Neural crest cell (in vitro differentiated cells): ENCODE data around the gene MIS18BP1. TPM values are rescaled to one million over a fixed set of nuclear protein-coding genes. Genes with fewer than 3 reads are reported as not detected.
"Not testable (repeated sequence)": the region's sequence is repeated elsewhere in the genome, so short reads cannot be mapped to it uniquely, and the experiment has no call there.

Experiments used
- DNase-seq: peaks from one replicate; pipeline ENCODE4 v3.0.0; 2021; ENCODE audit warnings: low read depth, mixed read lengths, low spot score
- H3K27ac Mint-ChIP-seq: one replicate; pipeline ENCODE4 v1.8.0; 2021; ENCODE audit warnings: mild to moderate bottlenecking, mixed read lengths; ENCODE audit not compliant: unreplicated experiment
- H3K27me3 Mint-ChIP-seq: 2 replicates; pipeline ENCODE4 v1.8.0; 2021; ENCODE audit warnings: low read depth, mild to moderate bottlenecking, mixed read lengths
- H3K36me3 Mint-ChIP-seq: 2 replicates; pipeline ENCODE4 v1.8.0; 2021; ENCODE audit warnings: low read depth, mild to moderate bottlenecking, mixed read lengths
- H3K4me1 Mint-ChIP-seq: 2 replicates; pipeline ENCODE4 v1.8.0; 2021; ENCODE audit warnings: mixed read lengths
- H3K4me3 Mint-ChIP-seq: one replicate; pipeline ENCODE4 v1.8.0; 2021; ENCODE audit warnings: mild to moderate bottlenecking, mixed read lengths
- H3K9me3 Mint-ChIP-seq: 2 replicates; pipeline ENCODE4 v1.8.0; 2021; ENCODE audit warnings: mixed read lengths
- CTCF ChIP-seq: fragments of 200-600 bp; sonication (generic); conservative IDR thresholded peaks from 2 replicates; pipeline ENCODE4 v1.5.0; 2021; ENCODE audit warnings: antibody characterized with exemption, mild to moderate bottlenecking
- total RNA-seq: library from RNA; stranded (reverse); gene quantifications from 2 replicates; pipeline ENCODE4 v1.2.1, GENCODE V29; 2021

MIS18BP1 gene
- total RNA-seq, 1 donor from 2014 or later, result 55.2 TPM

GRCh38 chr14:45246151-45246550, 6.9 kb downstream of the MIS18BP1 start:
- no peak for DNase-seq
- no peak for TF ChIP-seq CTCF
- Mint-ChIP-seq H3K27me3 (no peaks in the 10 kb centered on the region), H3K4me1 (peaks cover 7% of the 10 kb centered on the region), H3K4me3 (no peak overlapping the region), H3K9me3 (no peaks in the 10 kb centered on the region), H3K27ac (no peak overlapping the region), H3K36me3 (peaks cover 5% of the 10 kb centered on the region)

GRCh38 chr14:45242706-45243105, 10.3 kb downstream of the MIS18BP1 start:
- Mint-ChIP-seq H3K4me1 (no peaks in the 10 kb centered on the region), H3K9me3 (no peaks in the 10 kb centered on the region), H3K27me3 (no peaks in the 10 kb centered on the region), H3K4me3 (no peak overlapping the region), H3K36me3 (peaks cover 19% of the 10 kb centered on the region), H3K27ac (no peak overlapping the region)
- DNase-seq, result no peak
- TF ChIP-seq CTCF, result no peak

GRCh38 chr14:45238988-45239387, 14.0 kb downstream of the MIS18BP1 start:
- no peak for DNase-seq
- no peaks in the 10 kb centered on the region for H3K4me1 Mint-ChIP-seq
- no peak overlapping the region for H3K27ac Mint-ChIP-seq
- peaks cover 25% of the 10 kb centered on the region for H3K36me3 Mint-ChIP-seq
- no peak for TF ChIP-seq CTCF
- H3K9me3 Mint-ChIP-seq, result no peaks in the 10 kb centered on the region
- no peaks in the 10 kb centered on the region for H3K27me3 Mint-ChIP-seq
- H3K4me3 Mint-ChIP-seq, result no peak overlapping the region

GRCh38 chr14:45227566-45227965, 25.4 kb downstream of the MIS18BP1 start:
- no peak for DNase-seq
- Mint-ChIP-seq H3K36me3 (peaks cover 29% of the 10 kb centered on the region), H3K27ac (no peak overlapping the region), H3K4me3 (no peak overlapping the region), H3K27me3 (no peaks in the 10 kb centered on the region), H3K4me1 (no peaks in the 10 kb centered on the region), H3K9me3 (no peaks in the 10 kb centered on the region)
- TF ChIP-seq CTCF, result no peak

GRCh38 chr14:45222485-45223262, 30.3 kb downstream of the MIS18BP1 start:
- peaks cover 36% of the 10 kb centered on the region for H3K36me3 Mint-ChIP-seq
- H3K27me3 Mint-ChIP-seq, result no peaks in the 10 kb centered on the region
- no peaks in the 10 kb centered on the region for H3K4me1 Mint-ChIP-seq
- no peak for TF ChIP-seq CTCF
- DNase-seq, result no peak
- no peak overlapping the region for H3K4me3 Mint-ChIP-seq
- no peak overlapping the region for H3K27ac Mint-ChIP-seq
- H3K9me3 Mint-ChIP-seq, result no peaks in the 10 kb centered on the region

- H3K36me3 Mint-ChIP-seq, result peaks cover 25% of the 10 kb centered on the region
Measured at GRCh38 chr14:45214341-45214740, 38.7 kb downstream of the MIS18BP1 start.

GRCh38 chr14:45213716-45214115, 39.3 kb downstream of the MIS18BP1 start:
- H3K9me3 Mint-ChIP-seq, H3K4me3 Mint-ChIP-seq, H3K27me3 Mint-ChIP-seq, DNase-seq, H3K27ac Mint-ChIP-seq, H3K4me1 Mint-ChIP-seq: not testable (repeated sequence)
- peaks cover 25% of the 10 kb centered on the region for H3K36me3 Mint-ChIP-seq

More at GRCh38 chr14:45214341-45214740, 38.7 kb downstream of the MIS18BP1 start:
- not testable (repeated sequence) for DNase-seq, H3K4me3 Mint-ChIP-seq, H3K4me1 Mint-ChIP-seq, H3K27me3 Mint-ChIP-seq, H3K27ac Mint-ChIP-seq, H3K9me3 Mint-ChIP-seq
